Measurements from ENCODE around the gene SLFN12L.
A peak's percentile ranks its signal among the peaks of the same experiment; 100 is the strongest.
"Not testable (repeated sequence)": the region's sequence is repeated elsewhere in the genome, so short reads cannot be mapped to it uniquely, and the experiment has no call there.

SLFN12L gene

DNA sequence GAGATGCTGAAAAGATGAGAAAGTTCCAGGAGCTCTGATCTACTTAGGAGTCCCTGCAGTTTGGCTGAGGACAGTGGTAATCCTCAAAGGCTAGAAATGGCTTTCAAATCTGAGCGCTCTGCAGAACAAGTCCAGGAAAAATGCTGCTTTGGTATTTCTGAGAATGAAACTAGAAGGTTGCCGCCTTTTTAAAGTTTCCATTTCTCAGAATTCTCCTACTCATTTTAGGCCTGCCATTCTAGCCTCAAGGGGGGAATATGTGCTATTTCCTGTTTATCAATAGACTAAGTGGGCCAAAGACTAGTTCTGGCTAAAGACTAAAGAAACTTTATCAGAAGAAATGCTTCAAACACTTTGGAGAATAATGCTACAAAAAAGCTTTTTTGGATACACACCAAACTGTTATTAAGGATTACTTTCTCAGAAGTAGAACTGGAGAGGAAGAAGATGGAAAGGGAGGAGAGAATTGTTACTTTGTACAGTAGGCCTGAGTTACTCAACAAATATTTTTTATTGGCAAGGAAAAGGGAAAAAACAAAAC, at the start of gene SLFN12L:
TSS of gene SLFN12L (minus strand) at position 78 of the 541 bp plus-strand sequence. CDS start 15,314 bp downstream, outside the sequence.
- DNase-seq (ENCODE audit: low read depth, low spot score): no peak

DNA sequence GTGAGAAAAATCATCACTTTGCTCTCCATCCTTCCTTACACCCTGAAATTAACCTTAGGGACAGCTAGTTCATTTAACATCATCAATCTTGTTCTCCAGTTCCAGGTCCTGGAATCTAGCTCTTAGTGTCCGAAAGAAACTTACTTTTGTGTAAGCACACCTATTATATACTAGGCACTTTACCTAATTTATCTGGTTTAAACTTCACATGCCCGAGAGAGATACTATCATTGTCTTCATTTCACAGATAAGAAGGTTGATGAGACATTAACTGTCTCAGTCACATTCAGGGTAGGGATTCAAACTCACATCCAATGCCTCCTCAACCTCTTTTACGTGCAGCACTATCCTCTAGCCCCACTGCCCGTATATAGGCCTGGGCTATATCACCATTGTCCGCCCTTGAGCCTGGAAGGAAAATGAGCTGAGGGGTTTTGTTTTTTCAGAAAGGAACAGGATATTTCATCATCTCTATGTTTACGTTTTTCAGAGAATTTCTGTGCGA, 49.1 kb upstream of the SLFN12L start:
- no peak for DNase-seq (ENCODE audit: low read depth, low spot score)

DNA sequence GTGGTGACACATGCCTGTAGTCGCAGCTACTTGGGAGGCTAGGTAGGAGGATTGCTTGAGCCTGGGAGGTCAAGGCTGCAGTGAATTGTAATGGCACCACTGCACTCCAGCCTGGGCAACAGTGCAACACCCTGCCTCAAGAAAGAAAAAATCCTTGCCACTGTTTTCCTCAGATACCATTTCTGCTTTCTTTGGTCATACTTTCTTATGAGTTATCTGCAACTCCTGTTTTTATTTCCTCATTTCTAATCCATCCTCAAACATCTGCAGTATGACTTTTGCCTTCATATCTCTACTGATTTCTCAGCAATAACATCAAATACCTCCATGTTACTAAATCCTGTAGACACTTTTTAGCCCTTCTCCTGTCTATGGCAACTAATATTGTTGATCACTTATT, 46.6 kb upstream of the SLFN12L start:
- DNase-seq (ENCODE audit: low read depth, low spot score): no peak

DNA sequence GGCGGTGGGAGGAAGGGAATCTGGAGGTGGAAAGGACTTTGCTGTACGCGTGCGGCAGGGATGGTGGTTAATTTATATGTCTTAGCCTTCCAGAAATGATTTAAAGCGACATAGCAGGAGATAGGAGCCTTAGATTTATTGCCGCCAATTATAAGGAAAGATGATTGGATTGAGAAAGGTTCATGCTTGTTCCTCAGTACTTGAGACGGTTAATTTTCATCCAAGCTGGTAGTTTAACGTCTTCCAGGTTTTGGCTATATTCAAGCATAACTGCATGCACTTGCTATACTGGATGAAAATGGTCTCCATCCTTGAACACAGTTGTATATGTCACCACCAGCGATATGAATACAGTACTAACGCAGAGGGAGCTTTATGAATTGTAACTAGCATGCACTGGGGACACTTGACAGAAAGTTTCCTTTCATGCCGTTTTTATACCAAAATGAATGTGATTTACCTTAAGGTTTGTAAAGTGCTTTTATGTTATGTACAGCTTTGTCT, 41.5 kb upstream of the SLFN12L start:
- DNase-seq (ENCODE audit: low read depth, low spot score): no peak

DNA sequence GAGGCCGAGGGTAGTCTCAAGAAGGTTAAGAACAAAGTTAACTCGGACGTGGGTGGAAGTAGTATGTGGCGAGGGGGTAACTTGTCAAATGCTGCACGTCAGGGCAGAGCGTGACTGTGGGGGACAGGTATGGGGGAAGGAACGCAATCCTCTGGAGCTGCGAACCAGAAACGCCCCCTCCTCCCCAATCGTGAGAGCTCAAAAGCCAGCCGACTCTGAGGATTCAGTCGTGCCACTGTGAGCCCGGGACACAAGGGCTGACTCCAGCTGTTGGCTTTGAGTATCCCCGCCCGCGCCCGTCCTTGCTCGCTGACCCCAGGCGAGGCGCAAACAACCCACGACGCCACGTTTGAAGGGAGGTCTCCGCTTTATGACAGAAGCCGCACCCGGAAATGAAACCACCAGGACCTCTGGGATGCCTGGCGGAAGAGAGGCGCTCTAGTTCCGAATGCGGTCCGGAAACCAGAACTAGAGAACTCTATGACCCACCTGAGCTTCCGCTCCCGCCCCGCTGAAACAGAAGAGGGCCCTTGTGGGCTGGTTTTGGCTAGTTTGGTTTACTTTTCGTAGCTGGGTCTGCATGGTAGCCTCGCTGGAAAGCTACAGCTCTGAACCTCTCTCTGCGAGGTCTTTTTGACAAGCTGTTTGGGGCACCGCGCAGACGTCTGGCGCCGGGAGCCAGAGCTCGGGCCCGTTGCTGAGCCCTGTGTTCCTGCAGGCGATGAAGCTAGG, 40.9 kb upstream of the SLFN12L start, which contains the start of gene PEX12:
TSS of gene PEX12 (minus strand) at position 375 of the 732 bp plus-strand sequence. CDS start 550 bp downstream, outside the sequence.
- peak; percentile 85 for DNase-seq (ENCODE audit: low read depth, low spot score)

DNA sequence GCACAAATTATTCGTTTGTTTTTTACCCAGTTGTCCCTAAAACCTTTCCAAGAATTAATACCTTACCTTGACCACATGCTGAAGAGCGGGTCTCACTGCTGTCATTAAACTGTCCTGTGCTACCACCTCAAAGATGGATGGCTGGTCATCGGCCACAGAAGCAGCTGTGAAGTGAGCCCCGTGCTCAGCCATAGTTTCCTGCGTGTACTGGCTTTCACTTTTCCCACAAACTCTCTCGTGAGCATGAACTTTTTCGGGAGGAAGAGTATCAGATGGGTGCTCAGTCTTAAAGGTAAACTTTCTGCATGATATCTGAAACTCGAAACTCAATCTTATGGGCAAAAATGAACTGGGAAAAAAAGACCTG, 40.3 kb upstream of the SLFN12L start:
- no peak for DNase-seq (ENCODE audit: low read depth, low spot score)

DNA sequence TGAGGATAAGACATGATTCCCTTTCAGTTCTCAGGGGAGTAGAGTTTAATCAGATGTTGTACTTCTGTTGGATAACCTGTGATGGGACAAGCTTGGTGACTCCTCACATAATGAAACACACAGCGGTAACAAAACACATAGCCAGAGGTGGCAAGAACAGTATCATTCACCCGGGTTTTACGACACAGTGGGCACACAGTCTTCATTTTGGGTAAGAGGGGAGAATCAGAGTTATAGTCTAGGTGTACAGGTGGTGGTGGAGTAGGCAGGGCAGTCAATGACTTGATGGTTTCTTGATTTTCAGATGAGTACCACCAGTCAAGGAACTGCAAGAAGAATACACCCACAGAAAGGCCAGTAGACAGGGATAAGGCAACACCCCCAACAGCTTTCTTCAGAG, 38.3 kb upstream of the SLFN12L start:
- no peak for DNase-seq (ENCODE audit: low read depth, low spot score)

DNA sequence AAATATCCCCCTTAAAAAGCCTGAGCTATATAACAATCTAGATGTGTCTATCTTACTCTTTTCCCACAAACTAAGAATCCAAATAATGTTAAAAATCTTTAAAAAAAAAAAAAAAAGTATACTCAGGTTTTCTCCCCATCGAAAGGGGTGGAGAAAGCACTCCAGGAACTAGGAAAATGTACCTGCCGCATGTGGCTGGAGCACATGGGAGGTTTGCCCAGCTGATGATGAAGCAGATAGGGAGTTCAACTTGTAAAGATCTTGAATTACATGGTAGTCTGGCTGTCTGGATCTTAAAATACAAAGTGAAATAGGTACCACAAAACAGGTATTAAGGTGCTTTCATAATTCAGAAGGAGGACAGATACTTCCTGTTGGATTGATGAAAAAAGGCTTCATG, 31.9 kb upstream of the SLFN12L start:
- no peak for DNase-seq (ENCODE audit: low read depth, low spot score)

DNA sequence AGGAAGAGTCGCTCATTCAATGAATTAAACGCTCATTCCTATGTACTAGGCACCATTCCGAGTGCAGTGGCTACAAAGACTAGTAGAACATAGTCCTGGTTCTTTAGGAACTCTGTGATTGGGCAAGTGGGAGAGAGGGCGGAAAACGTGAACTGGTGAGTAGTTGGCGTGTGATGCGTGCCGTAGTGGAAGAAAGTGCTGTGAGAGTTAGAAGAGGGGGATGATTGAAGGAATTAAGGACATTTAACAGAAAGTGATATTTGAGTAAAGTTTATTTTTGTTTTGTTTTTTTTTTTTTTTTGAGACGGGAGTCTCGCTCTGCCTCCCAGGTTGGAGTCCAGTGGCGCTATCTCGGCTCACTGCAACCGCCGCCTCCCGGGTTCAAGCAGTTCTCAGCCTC, 31.1 kb upstream of the SLFN12L start:
- DNase-seq (ENCODE audit: low read depth, low spot score): no peak

DNA sequence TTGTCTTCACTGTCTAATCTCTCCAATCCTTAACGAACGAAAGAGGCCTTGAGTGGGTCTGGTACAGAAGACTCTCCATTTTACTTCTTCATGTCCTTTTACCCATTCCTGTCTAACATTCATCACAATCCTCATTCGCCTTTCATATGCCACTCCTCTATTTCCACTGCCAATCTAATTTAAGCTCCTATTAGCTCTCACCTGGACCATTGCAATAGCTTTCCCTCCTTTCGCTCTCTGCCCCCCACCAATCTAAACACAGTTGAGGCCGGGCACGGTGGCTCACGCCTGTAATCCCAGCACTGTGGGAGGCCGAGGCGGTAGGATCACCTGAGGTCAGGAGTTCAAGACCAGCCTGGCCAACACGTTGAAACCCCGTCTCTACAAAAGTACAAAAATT, 29.5 kb upstream of the SLFN12L start:
- DNase-seq (ENCODE audit: low read depth, low spot score): no peak

DNA sequence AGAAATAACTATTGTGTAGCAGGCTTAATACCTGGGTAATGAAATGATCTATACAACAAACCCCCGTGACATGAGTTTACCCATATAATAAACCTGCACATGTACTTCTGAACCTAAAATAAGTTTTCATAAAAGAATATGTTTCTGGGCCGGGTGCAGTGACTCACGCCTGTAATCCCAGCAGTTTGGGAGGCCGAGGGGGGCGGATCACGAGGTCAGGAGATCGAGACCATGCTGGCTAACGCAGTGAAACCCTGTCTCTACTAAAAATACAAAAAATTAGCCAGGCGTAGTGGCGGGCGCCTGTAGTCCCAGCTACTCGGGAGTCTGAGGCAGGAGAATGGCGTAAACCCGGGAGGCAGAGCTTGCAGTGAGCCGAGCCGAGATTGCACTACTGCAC, 25.7 kb upstream of the SLFN12L start:
- DNase-seq (ENCODE audit: low read depth, low spot score): not testable (repeated sequence)

DNA sequence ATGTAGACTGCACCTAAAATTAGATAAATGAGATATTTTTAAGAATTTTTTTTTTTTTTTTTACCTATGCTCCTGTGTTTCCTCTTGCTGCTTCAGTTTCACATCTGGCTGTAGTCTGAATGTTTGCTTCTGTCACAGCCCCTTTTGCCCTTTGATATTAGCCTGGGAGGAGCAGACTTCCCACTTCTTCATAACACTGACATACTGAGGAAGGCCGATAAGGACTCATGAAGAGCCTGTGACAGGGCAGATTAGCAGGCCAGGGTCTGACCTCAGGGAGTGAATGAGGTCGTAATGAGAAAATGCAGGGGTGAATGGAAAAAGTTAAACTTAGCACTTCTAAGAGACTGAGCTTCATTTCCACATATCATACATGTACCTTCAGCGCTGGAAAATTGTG, 23.2 kb upstream of the SLFN12L start, which contains the start of gene SLFN14:
TSS of gene SLFN14 (minus strand) at position 117 of the 400 bp plus-strand sequence. CDS start 2,757 bp downstream, outside the sequence.
- DNase-seq (ENCODE audit: low read depth, low spot score): no peak

DNA sequence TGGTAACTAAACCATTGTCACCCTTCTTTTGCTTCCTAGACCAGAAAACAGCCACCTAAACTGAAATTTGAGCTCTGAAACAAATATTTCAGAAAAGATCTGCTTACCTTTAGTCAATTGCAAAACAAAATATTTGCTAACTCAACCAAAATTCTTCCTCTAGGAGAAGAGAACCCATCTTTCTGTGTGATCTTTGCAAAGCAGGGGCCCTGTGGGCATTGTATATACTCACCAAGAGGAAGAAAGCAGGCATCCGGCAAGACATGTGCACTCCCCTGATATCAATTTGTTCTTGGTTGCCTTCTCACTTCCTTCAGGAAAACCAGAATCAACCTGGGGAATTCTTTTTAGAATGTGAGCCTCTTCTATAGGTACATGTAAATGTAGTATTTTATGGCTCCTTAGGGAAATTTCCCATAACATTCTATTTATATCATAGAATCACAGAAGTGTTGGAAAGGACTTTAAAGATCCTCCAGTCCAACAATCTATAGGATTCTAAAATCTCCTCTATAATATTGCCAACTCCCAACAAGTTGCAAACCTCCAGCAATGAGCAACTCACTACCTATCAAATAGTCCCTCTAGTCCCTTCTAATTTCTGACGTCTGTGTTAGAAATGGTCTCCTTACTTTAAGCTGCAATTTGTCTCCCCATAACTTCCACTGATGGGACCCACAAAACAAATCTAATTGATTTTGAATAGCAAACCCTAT, 22.2 kb upstream of the SLFN12L start:
- DNase-seq (ENCODE audit: low read depth, low spot score): no peak

DNA sequence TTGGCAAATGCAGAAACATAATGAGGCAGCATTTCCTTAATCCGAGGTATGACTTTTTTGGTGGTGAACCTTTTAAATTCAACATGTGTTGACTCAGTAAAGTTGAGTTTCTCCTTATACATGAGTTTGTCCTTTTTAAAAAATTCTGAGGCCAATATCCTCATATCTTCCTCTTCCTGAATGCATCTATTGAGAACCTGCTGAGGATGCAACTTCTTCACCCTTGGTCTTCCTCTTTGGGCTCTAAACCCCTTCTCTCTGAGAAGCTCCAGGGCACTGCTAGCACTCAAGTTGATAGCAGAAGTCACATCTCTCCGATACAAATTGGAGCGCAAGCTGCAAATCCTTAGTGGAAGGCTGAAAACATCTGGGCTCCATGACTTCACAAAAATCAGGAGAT, 19.9 kb upstream of the SLFN12L start:
- no peak for DNase-seq (ENCODE audit: low read depth, low spot score)

DNA sequence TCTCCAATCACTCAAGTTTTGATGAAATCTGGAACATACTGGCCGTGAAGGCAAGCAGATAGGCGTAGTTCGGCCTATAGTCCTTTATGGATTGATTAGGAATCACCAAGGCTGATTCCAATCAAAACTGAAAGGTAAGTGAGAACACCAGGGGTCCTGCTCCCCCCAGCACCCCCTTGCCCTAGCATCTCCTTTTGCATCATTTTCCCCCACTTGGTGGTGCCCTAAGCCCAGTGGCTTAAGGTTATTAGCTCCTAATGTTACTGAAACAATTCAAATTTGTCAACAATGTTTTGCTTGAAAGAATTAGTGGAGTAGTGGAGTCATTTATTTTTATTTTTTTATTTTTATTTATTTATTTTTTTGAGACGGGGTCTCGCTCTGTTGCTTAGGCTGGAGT, 18.2 kb upstream of the SLFN12L start:
- DNase-seq (ENCODE audit: low read depth, low spot score): no peak

DNA sequence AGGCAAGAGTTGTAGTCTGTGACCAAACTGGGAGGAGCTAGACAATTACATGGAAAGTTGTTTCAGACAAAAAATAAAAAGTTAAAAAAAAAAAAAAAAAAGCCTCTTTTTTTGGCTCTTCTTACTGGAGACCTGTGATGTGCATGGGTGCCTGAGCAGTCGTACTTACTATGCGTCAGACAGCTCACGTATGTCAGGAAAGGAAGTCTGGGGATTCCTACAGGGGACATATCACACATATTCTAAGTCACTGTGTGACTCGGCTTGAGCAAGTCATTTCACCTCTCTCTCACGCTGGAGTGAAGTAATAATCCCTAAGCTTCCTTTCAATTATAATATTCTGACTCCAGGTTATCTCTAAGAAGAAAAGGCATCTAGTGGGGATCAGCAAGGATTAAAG, 17.2 kb upstream of the SLFN12L start:
- no peak for DNase-seq (ENCODE audit: low read depth, low spot score)

DNA sequence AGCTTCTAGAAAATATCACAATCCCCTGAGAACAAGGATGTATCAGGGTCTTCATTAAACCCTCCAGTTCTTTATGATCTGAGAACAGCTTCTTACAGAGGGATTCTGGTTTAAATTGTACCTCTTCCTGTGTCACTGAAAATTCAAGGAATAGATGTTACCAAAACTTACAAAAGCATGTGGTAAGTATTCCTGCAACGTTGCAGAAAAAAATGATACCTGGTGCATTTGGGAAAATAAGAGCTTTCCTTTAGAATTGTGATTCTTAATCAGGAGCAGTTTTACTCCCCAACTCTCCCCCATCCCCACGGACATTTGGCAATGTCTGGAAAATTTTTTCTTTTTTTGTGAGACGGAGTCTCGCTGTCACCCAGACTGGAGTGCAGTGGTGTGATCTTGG, 15.8 kb upstream of the SLFN12L start:
- no peak for DNase-seq (ENCODE audit: low read depth, low spot score)

DNA sequence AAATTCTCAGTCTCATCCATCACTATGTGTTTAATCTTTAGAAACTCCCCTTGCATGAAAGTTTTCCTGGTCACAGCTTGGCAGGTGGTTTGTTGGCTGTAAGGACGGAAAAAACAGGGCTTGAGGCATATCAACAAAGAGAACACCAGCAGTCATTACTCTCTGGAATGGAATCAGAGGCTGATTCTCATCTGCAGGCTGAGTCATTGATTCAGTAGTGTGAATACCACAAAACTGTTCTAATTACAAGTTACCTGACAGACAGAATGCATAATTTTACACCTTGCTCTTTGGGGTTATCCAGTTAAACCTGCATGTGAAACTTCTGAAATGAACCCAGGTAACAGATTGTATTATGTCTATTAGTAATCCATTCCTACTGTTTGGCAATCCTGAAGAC, 11.5 kb upstream of the SLFN12L start:
- DNase-seq (ENCODE audit: low read depth, low spot score): no peak

DNA sequence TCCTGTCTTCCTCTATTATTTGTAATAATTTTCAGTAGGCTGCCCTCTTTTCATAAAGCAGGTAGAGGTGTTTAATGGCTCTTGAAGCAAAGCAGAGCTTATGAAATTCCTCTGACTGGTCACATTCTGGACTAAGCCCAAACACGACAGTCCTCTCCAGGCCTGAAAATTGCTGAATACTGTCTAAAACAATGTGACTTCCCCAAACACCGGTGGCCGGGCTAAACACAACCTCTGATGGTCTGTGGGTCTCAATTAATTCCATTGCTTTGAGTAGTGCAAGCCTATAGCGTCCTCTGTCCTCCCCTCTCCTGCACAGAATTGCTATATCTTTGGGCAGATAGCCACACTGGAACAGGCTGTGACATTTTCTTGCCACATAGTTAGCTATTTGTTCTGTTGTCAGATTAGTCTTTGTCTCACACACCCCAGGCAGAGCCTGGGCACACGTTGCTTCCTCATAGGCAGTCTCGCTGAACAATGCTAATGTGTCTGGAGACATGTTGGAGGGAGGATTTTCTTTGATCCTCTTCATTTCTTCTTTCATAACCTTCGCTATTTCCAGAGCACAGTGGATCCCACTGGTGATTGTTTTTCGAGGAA, 10.8 kb upstream of the SLFN12L start:
- no peak for DNase-seq (ENCODE audit: low read depth, low spot score)

DNA sequence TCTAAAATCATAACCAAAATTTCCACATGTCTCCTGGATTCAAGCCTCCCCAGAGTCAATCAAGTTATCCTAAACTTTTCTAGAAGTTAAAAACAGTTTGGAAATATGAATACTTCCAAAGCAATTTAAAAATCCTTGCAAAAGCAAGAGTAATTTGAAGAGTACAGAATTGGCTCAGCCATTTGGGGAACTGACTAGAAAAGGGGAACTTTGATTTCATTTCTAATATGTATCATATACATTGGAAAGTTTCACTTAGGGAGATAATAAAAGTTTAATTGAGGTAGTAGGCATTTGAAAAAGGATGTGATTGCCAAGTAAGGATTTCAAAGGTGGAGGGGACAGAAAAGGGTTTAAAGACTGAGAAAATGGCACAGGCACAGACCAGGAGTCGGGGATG, 9.0 kb upstream of the SLFN12L start:
- no peak for DNase-seq (ENCODE audit: low read depth, low spot score)

DNA sequence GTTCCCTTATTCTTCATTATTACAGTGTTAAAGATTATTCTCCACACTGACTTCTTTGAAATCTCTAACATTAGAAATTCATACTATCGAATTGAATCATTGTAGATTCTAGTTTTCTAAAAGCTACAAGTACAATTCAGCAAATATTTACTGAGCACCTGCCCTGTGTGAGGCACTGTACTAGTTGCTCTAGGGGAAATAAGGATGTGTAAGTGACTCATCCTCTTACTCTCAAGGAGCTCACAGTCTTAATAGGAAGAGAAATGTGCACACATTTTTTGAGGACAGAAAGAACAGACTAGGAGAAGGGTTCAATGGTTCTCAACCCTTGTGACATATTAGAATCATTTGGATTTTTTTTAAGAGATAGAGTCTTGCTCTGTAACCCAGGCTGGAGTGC, 7.7 kb upstream of the SLFN12L start:
- DNase-seq (ENCODE audit: low read depth, low spot score): no peak

DNA sequence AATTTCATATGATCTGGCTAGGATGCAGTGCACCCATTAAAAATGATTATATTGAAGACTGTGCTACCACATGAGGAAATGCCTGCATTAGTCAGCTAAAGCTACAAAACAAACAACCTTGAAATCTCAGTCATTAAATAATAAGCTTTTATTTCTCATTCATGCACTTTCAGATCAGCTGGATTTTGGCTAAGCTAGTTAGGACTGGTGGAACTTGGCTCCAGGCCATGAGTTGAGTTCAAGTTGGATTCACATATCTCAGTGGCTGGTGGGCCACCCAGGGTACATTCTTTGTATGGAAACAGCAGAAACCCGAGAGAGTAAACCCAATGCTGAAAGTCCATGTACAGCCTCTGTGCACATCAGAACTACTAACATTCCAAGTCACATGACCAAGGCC, 6.4 kb upstream of the SLFN12L start:
- no peak for DNase-seq (ENCODE audit: low read depth, low spot score)
